ENCODE results near the gene ADPRH. TPM values are rescaled to one million over a fixed set of nuclear protein-coding genes. Genes with fewer than 3 reads are reported as not detected.

ADPRH gene
- total and polyA plus RNA-seq, 2 of the 4 experiments (the other 2 are of a cell fraction): under 0.01 to 0.12 TPM

DNA sequence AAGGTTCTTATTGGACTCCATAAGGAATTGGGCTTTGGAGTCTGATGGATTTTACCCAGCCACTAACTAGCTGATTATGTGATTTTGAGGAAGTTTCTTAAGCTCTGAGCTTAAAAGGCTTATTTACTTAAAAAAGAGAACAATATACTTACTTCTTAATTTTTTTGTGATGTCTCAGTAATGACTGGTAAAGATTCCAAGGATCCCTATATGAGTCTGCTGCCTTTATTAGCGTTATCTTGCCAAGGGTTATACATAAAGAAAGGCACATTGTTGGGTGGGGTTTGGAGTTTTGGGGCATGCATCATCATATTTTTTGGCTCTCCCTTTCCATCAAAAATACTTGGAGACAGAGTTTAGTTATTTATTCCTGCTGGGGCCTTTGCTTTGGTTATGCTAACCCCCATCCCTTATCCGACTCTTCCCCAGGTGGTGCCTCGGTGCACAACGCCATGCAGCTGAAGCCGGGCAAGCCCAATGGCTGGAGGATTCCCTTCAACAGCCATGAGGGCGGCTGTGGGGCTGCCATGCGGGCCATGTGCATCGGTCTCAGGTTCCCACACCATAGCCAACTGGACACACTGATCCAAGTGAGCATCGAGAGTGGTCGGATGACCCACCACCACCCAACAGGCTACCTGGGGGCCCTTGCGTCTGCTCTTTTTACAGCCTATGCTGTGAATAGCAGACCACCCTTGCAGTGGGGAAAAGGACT lies 6.7 kb downstream of the ADPRH start:
- Histone ChIP-seq H3K4me2 (ENCODE audit: low read depth, low read length) (no peak overlapping the region), H2BK5ac (ENCODE audit: low read depth, low read length, poor library complexity, severe bottlenecking) (no peak overlapping the region), H3K36me3 (ENCODE audit: control insufficient read depth, insufficient read depth, low read length) (no peaks in the 10 kb centered on the region), H3K27ac (ENCODE audit: insufficient read depth, low read length) (no peak overlapping the region), H4K91ac (ENCODE audit: insufficient read depth, low read depth, low read length) (no peak overlapping the region), H2BK120ac (ENCODE audit: low read depth, low read length) (no peak overlapping the region), H2BK20ac (ENCODE audit: low read depth, low read length) (no peak overlapping the region), H3K56ac (ENCODE audit: extremely low read depth, insufficient read depth, low read length) (no peak overlapping the region), H3K4me3 (ENCODE audit: insufficient read depth, low read depth, low read length) (no peak overlapping the region), H3K18ac (ENCODE audit: low read depth, low read length) (no peak overlapping the region), H2AK5ac (ENCODE audit: low read depth, low read length) (no peak overlapping the region), H4K20me1 (ENCODE audit: insufficient read depth, low read length) (no peaks in the 10 kb centered on the region), H2AFZ (replicated peaks; ENCODE audit: low read length, poor library complexity) (no peak overlapping the region), H3K4me1 (ENCODE audit: control insufficient read depth, insufficient read depth, low read length) (no peaks in the 10 kb centered on the region), H4K5ac (ENCODE audit: low read depth, low read length) (no peak overlapping the region), H4K8ac (ENCODE audit: low read depth in 2 of 2, low read length in 2 of 2) (no peak overlapping the region), H3K14ac (replicated peaks; ENCODE audit: low read depth, low read length) (no peak overlapping the region), H3K9me3 (ENCODE audit: control insufficient read depth, insufficient read depth, low read length) (no peaks in the 10 kb centered on the region), H3K4ac (ENCODE audit: low read depth, low read length) (no peak overlapping the region), H3K9me1 (ENCODE audit: insufficient read depth, low read length) (no peaks in the 10 kb centered on the region), H3K9ac (ENCODE audit: low read depth, low read length) (no peak overlapping the region), H3K27me3 (ENCODE audit: control insufficient read depth, insufficient read depth, low read length) (peaks cover 14% of the 10 kb centered on the region), H3K79me1 (ENCODE audit: low read depth in 1 of 2, low read length in 2 of 2) (no peaks in the 10 kb centered on the region), H2AK9ac (replicated peaks; ENCODE audit: low read depth, low read length, poor library complexity) (no peak overlapping the region), H3K23ac (ENCODE audit: low read depth, low read length) (no peak overlapping the region), H2BK15ac (ENCODE audit: low read depth, low read length) (no peak overlapping the region)
- POLR2A ChIA-PET (ENCODE audit: unreplicated experiment): no interaction called here
- dilution Hi-C loops (cut with HindIII; ENCODE audit: low sequenced_read_pairs, unreplicated experiment): no loop called here
- no peak for TF ChIP-seq SMC3 (IDR thresholded peaks at IDR 0.05; ENCODE audit: low read depth, low read length)
- no peak for TF ChIP-seq RAD21 (IDR thresholded peaks at IDR 0.05; ENCODE audit: low read length)
- TF ChIP-seq, protein P1, sequence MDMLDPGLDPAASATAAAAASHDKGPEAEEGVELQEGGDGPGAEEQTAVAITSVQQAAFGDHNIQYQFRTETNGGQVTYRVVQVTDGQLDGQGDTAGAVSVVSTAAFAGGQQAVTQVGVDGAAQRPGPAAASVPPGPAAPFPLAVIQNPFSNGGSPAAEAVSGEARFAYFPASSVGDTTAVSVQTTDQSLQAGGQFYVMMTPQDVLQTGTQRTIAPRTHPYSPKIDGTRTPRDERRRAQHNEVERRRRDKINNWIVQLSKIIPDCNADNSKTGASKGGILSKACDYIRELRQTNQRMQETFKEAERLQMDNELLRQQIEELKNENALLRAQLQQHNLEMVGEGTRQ (IDR thresholded peaks at IDR 0.05; ENCODE audit: low read depth, low read length): no peak
- 80% methylated on average over 1 of the region's 11 CpGs; no CpG with 5 or more reads in 1 of the 2 experiments for WGBS, 2 experiments (ENCODE audit: extremely low coverage in 2 of 2, insufficient read length in 1 of 2)
- ATAC-seq (ENCODE audit: low read depth) (no peak), DNase-seq (peak; percentile 18)
- intact Hi-C loops (cut with micrococcal nuclease): no loop called here
- CTCF ChIA-PET: no interaction called here
- in situ Hi-C loops (cut with MboI; ENCODE audit: low sequenced_read_pairs): loop anchor here (25.0 kb wide), 1 partner anchor 699 kb away; no protein-coding TSS in a partner anchor
- BruUV-seq (replicated peaks): no TSS peak
